Sigmoid colon (tissue), 7 donors: ENCODE results near the gene FBLN1. TPM values are rescaled to one million over a fixed set of nuclear protein-coding genes. Genes with fewer than 3 reads are reported as not detected.

Source experiments
- DNase-seq: peaks from one replicate; pipeline ENCODE4 v3.0.0-alpha.2; 2019
- H3K27ac ChIP-seq, 4 donors: fragments of 200-600 bp; sonication (generic); one replicate each; pipeline ENCODE4 v1.5.1; 2016 to 2019; ENCODE audit warnings: mild to moderate bottlenecking in 1 of 4
- H3K27me3 ChIP-seq, 3 donors: fragments of 200-600 bp; sonication (generic); one replicate each; pipeline ENCODE4 v1.5.1; 2019; ENCODE audit warnings: mild to moderate bottlenecking in 1 of 3
- H3K36me3 ChIP-seq, 4 donors: fragments of 200-600 bp; sonication (generic); one replicate each; pipeline ENCODE4 v1.5.1; 2016 to 2019
- H3K4me1 ChIP-seq, 4 donors: fragments of 200-600 bp; sonication (generic); one replicate each; pipeline ENCODE4 v1.5.1; 2017 to 2019
- H3K4me3 ChIP-seq, 4 donors: fragments of 200-600 bp; sonication (generic); one replicate each; pipeline ENCODE4 v1.5.1; 2017 to 2019; ENCODE audit warnings: mild to moderate bottlenecking in 2 of 4, moderate library complexity in 1 of 4
- H3K9me3 ChIP-seq, 4 donors: fragments of 200-600 bp in 3 of 4; sonication (generic) in 3 of 4; one replicate each; pipeline versions ENCODE4 v1.5.1 to v1.6.1; 2013 to 2019
- CTCF ChIP-seq, 4 experiments: fragments of 450-650 bp in 3 of 4; fragments of 200-600 bp in 1 of 4; IDR thresholded peaks; one replicate each; pipeline ENCODE4 v1.5.1; 2016 to 2019; ENCODE audit warnings: antibody characterized with exemption in 4 of 4, mild to moderate bottlenecking in 3 of 4, moderate library complexity in 2 of 4
- EP300 ChIP-seq, 4 donors: sonication (generic); formaldehyde crosslinking; IDR thresholded peaks; one replicate each; pipeline ENCODE4 v1.6.1; 2017; ENCODE audit warnings: antibody characterized with exemption in 4 of 4
- POLR2A ChIP-seq, 2 donors: fragments of 450-650 bp; IDR thresholded peaks; one replicate each; pipeline ENCODE4 v1.6.1; 2016; ENCODE audit warnings: antibody characterized with exemption in 2 of 2, mild to moderate bottlenecking in 2 of 2, moderate library complexity in 2 of 2
- POLR2AphosphoS5 ChIP-seq, 4 donors: sonication (generic); formaldehyde crosslinking; IDR thresholded peaks; one replicate each; pipeline ENCODE4 v1.6.1; 2017; ENCODE audit warnings: antibody characterized with exemption in 4 of 4
- whole genome bisulfite sequencing, 2 donors: extraction: QIAGEN DNeasy Blood & Tissue Kit; methylation state at CpG; one replicate each; pipeline ENCODE4 v1.1.7; 2013; 5-methylcytosine and 5-hydroxymethylcytosine counted together
- intact Hi-C: fragments of 100-400 bp; cut with DNase I; formaldehyde crosslinking; loops from one replicate; pipeline ENCODE4 v1.15.1; 2023
- polyA plus RNA-seq, 3 donors: library from polyadenylated mRNA; stranded (reverse); fragments of 200-250 nt; gene quantifications; one replicate each; pipeline ENCODE4 v1.2.3, GENCODE V29; 2013
- small RNA-seq, 3 donors: library from RNA; depleted of rRNA; stranded (forward); fragments of <200 nt; gene quantifications; one replicate each; pipeline ENCODE3, GENCODE V24; 2016
- total RNA-seq, 4 donors: library from RNA; depleted of rRNA; stranded (reverse); fragments of >200 nt; gene quantifications; one replicate each; pipeline ENCODE4 v1.1.0, GENCODE V29; 2016
- donor health status: healthy with polysubstance abuse.
- donor health status: Bipolar disorder and iron deficiency.
- donor health status: healthy.

The FBLN1 gene
- total and polyA plus RNA-seq, 7 donors: 9.0 to 230 (median 123) TPM

- H3K4me3 ChIP-seq: no peak overlapping the region
- intact Hi-C loops: loop anchor here (5.0 kb wide), 1 partner anchor 217 kb away; no protein-coding TSS in a partner anchor
- H3K27ac ChIP-seq: no peak overlapping the region
- peaks cover 0 to 17% (median 3%) of the 10 kb centered on the region in 3 donors for H3K27me3 ChIP-seq
- H3K36me3 ChIP-seq: no peaks in the 10 kb centered on the region
- no peak for TF ChIP-seq CTCF (IDR thresholded peaks at IDR 0.05)
- H3K4me1 ChIP-seq: peaks cover 0 to 9% (median 4%) of the 10 kb centered on the region in 4 donors
- no peak for DNase-seq
- H3K9me3 ChIP-seq: no peaks in the 10 kb centered on the region
- WGBS, 2 donors: 94 to 96% methylated on average over 6 of the region's 6 CpGs
These were observed 147.1 kb downstream of the FBLN1 start for GRCh38 chr22:45649809-45650208.

GRCh38 chr22:45650721-45651120, 148.0 kb downstream of the FBLN1 start:
- H3K4me1 ChIP-seq: peaks cover 0 to 4% (median 1%) of the 10 kb centered on the region in 4 donors
- no peaks in the 10 kb centered on the region for H3K36me3 ChIP-seq
- 97% methylated on average over 12 of the region's 12 CpGs for WGBS, 2 donors
- no peak for DNase-seq
- H3K27me3 ChIP-seq: peaks cover 0 to 9% (median 0%) of the 10 kb centered on the region in 3 donors
- H3K9me3 ChIP-seq: no peaks in the 10 kb centered on the region
- no peak overlapping the region for H3K27ac ChIP-seq
- intact Hi-C loops: no loop called here
- H3K4me3 ChIP-seq: no peak overlapping the region
- TF ChIP-seq CTCF (IDR thresholded peaks at IDR 0.05): no peak
- no peak for TF ChIP-seq POLR2AphosphoS5 (IDR thresholded peaks at IDR 0.05)
- no peak for TF ChIP-seq EP300 (IDR thresholded peaks at IDR 0.05)
- TF ChIP-seq POLR2A (IDR thresholded peaks at IDR 0.05): no peak

Small RNA genes within 50 kb of the gene (small RNA-seq; reads per million reads assigned to genes)
- gene RNU6-1161P: 0 reads per million in 3 donors

Other genes starting within 250 kb of the FBLN1 start
- gene UPK3A, start 217.9 kb upstream of the FBLN1 start, total RNA-seq: not detected
- under 1 TPM in 1 of 3 donors, not detected in 2; 0.98 TPM for gene UPK3A, start 217.9 kb upstream of the FBLN1 start, polyA plus RNA-seq
- gene FAM118A, start 192.9 kb upstream of the FBLN1 start, total RNA-seq: 100 to 1,000 TPM in 1 of 4 donors, 10 to 100 TPM in 3; 12.8 to 126 (median 38.8) TPM
- 10 to 100 TPM in 2 of 3 donors, 1 to 10 TPM in 1; 7.2 to 43.5 (median 12.5) TPM for gene FAM118A, start 192.9 kb upstream of the FBLN1 start, polyA plus RNA-seq
- gene SMC1B, start 89.3 kb upstream of the FBLN1 start, total RNA-seq: not detected
- under 1 TPM in 1 of 3 donors, not detected in 2; 0.07 TPM for gene SMC1B, start 89.3 kb upstream of the FBLN1 start, polyA plus RNA-seq
- not detected for gene RIBC2, start 89.2 kb upstream of the FBLN1 start, total RNA-seq
- 1 to 10 TPM in 1 of 3 donors, not detected in 2; 1.5 TPM for gene RIBC2, start 89.2 kb upstream of the FBLN1 start, polyA plus RNA-seq
- gene ATXN10, start 169.0 kb downstream of the FBLN1 start, total RNA-seq: 100 to 1,000 TPM; 160 to 187 (median 185) TPM
- gene ATXN10, start 169.0 kb downstream of the FBLN1 start, polyA plus RNA-seq: 10 to 100 TPM; 37.9 to 49.3 (median 46.2) TPM